Measurements from ENCODE around the gene OTUD4.

OTUD4 gene

GRCh38 chr4:145170223-145170622, 10.2 kb downstream of the OTUD4 start:
- Histone ChIP-seq H4K5ac (ENCODE audit: low read length) (no peak overlapping the region), H3K4me2 (ENCODE audit: low read length) (no peak overlapping the region), H3K27ac (ENCODE audit: low read depth, low read length) (no peak overlapping the region), H3K23ac (ENCODE audit: low read length) (no peak overlapping the region), H3K18ac (ENCODE audit: low read length) (no peak overlapping the region), H4K8ac (ENCODE audit: low read depth, low read length) (no peak overlapping the region), H3K4me1 (ENCODE audit: control insufficient read depth, low read depth, low read length) (no peaks in the 10 kb centered on the region), H3K36me3 (ENCODE audit: control insufficient read depth, insufficient read depth, low read length) (peaks cover 2% of the 10 kb centered on the region), H2BK5ac (ENCODE audit: low read length) (no peak overlapping the region), H3K9ac (ENCODE audit: low read length) (no peak overlapping the region), H2AK5ac (ENCODE audit: low read length) (no peak overlapping the region), H3K79me1 (ENCODE audit: low read length) (peaks cover 7% of the 10 kb centered on the region), H3K4me3 (ENCODE audit: low read length) (no peak overlapping the region), H2BK15ac (replicated peaks; ENCODE audit: low read depth) (no peak overlapping the region), H3K4ac (ENCODE audit: low read depth, low read length) (no peak overlapping the region), H3K56ac (ENCODE audit: low read length) (no peak overlapping the region), H2BK120ac (ENCODE audit: low read depth, low read length) (no peak overlapping the region), H3K79me2 (ENCODE audit: control insufficient read depth, insufficient read depth, low read length) (peaks cover 14% of the 10 kb centered on the region), H3K27me3 (ENCODE audit: insufficient read depth, low read length, poor library complexity) (no peaks in the 10 kb centered on the region)
- peak; percentile 74 for DNase-seq
- no CpG with 5 or more reads among the region's 1 CpG for WGBS (ENCODE audit: extremely low coverage, insufficient coverage, low lambda C conversion rate)

- DNase-seq, result no peak
- Histone ChIP-seq H3K56ac (ENCODE audit: low read length) (no peak overlapping the region), H3K4me2 (ENCODE audit: low read length) (no peak overlapping the region), H3K79me2 (ENCODE audit: control insufficient read depth, insufficient read depth, low read length) (peaks cover 5% of the 10 kb centered on the region), H4K5ac (ENCODE audit: low read length) (no peak overlapping the region), H3K18ac (ENCODE audit: low read length) (no peak overlapping the region), H3K27me3 (ENCODE audit: insufficient read depth, low read length, poor library complexity) (no peaks in the 10 kb centered on the region), H3K4ac (ENCODE audit: low read depth, low read length) (no peak overlapping the region), H3K79me1 (ENCODE audit: low read length) (peaks cover 7% of the 10 kb centered on the region), H3K4me1 (ENCODE audit: control insufficient read depth, low read depth, low read length) (no peaks in the 10 kb centered on the region), H3K23ac (ENCODE audit: low read length) (no peak overlapping the region), H2AK5ac (ENCODE audit: low read length) (no peak overlapping the region), H3K27ac (ENCODE audit: low read depth, low read length) (no peak overlapping the region), H3K9ac (ENCODE audit: low read length) (no peak overlapping the region), H3K36me3 (ENCODE audit: control insufficient read depth, insufficient read depth, low read length) (peaks cover 2% of the 10 kb centered on the region), H2BK120ac (ENCODE audit: low read depth, low read length) (no peak overlapping the region), H2BK5ac (ENCODE audit: low read length) (no peak overlapping the region), H3K4me3 (ENCODE audit: low read length) (no peak overlapping the region), H2BK15ac (replicated peaks; ENCODE audit: low read depth) (no peak overlapping the region), H4K8ac (ENCODE audit: low read depth, low read length) (no peak overlapping the region)
- WGBS (ENCODE audit: extremely low coverage, insufficient coverage, low lambda C conversion rate), result no CpG with 5 or more reads among the region's 2 CpGs
Measured at GRCh38 chr4:145168581-145169187, 11.7 kb downstream of the OTUD4 start.

GRCh38 chr4:145167887-145168286, 12.5 kb downstream of the OTUD4 start:
- Histone ChIP-seq H3K23ac (ENCODE audit: low read length) (no peak overlapping the region), H3K56ac (ENCODE audit: low read length) (no peak overlapping the region), H3K4me1 (ENCODE audit: control insufficient read depth, low read depth, low read length) (no peaks in the 10 kb centered on the region), H3K4ac (ENCODE audit: low read depth, low read length) (no peak overlapping the region), H3K9ac (ENCODE audit: low read length) (no peak overlapping the region), H3K27me3 (ENCODE audit: insufficient read depth, low read length, poor library complexity) (no peaks in the 10 kb centered on the region), H4K8ac (ENCODE audit: low read depth, low read length) (no peak overlapping the region), H3K36me3 (ENCODE audit: control insufficient read depth, insufficient read depth, low read length) (peaks cover 2% of the 10 kb centered on the region), H3K4me3 (ENCODE audit: low read length) (no peak overlapping the region), H3K18ac (ENCODE audit: low read length) (no peak overlapping the region), H3K27ac (ENCODE audit: low read depth, low read length) (no peak overlapping the region), H4K5ac (ENCODE audit: low read length) (no peak overlapping the region), H2BK120ac (ENCODE audit: low read depth, low read length) (no peak overlapping the region), H2AK5ac (ENCODE audit: low read length) (no peak overlapping the region), H3K79me1 (ENCODE audit: low read length) (peaks cover 7% of the 10 kb centered on the region), H3K79me2 (ENCODE audit: control insufficient read depth, insufficient read depth, low read length) (peaks cover 5% of the 10 kb centered on the region), H3K4me2 (ENCODE audit: low read length) (no peak overlapping the region), H2BK15ac (replicated peaks; ENCODE audit: low read depth) (no peak overlapping the region), H2BK5ac (ENCODE audit: low read length) (no peak overlapping the region)
- 100% methylated on average over 1 of the region's 2 CpGs for WGBS (ENCODE audit: extremely low coverage, insufficient coverage, low lambda C conversion rate)
- no peak for DNase-seq

GRCh38 chr4:145161549-145161948, 18.8 kb downstream of the OTUD4 start:
- H3K4me2 ChIP-seq (ENCODE audit: low read length), result no peak overlapping the region
- H3K79me2 ChIP-seq (ENCODE audit: control insufficient read depth, insufficient read depth, low read length), result peaks cover 2% of the 10 kb centered on the region
- H3K4ac ChIP-seq (ENCODE audit: low read depth, low read length), result no peak overlapping the region
- no peak overlapping the region for H3K56ac ChIP-seq (ENCODE audit: low read length)
- H2BK5ac ChIP-seq (ENCODE audit: low read length), result no peak overlapping the region
- no peak overlapping the region for H2BK15ac ChIP-seq (replicated peaks; ENCODE audit: low read depth)
- WGBS (ENCODE audit: extremely low coverage, insufficient coverage, low lambda C conversion rate), result no CpG with 5 or more reads among the region's 2 CpGs
- H3K4me3 ChIP-seq (ENCODE audit: low read length), result no peak overlapping the region
- H3K27ac ChIP-seq (ENCODE audit: low read depth, low read length), result no peak overlapping the region
- peaks cover 3% of the 10 kb centered on the region for H3K79me1 ChIP-seq (ENCODE audit: low read length)
- H3K36me3 ChIP-seq (ENCODE audit: control insufficient read depth, insufficient read depth, low read length), result peaks cover 2% of the 10 kb centered on the region
- no peaks in the 10 kb centered on the region for H3K27me3 ChIP-seq (ENCODE audit: insufficient read depth, low read length, poor library complexity)
- H2BK120ac ChIP-seq (ENCODE audit: low read depth, low read length), result no peak overlapping the region
- no peaks in the 10 kb centered on the region for H3K4me1 ChIP-seq (ENCODE audit: control insufficient read depth, low read depth, low read length)
- H4K8ac ChIP-seq (ENCODE audit: low read depth, low read length), result no peak overlapping the region
- no peak overlapping the region for H3K18ac ChIP-seq (ENCODE audit: low read length)
- H2AK5ac ChIP-seq (ENCODE audit: low read length), result no peak overlapping the region
- no peak overlapping the region for H3K9ac ChIP-seq (ENCODE audit: low read length)
- H3K23ac ChIP-seq (ENCODE audit: low read length), result no peak overlapping the region
- DNase-seq, result no peak
- H4K5ac ChIP-seq (ENCODE audit: low read length), result no peak overlapping the region

- H4K8ac ChIP-seq (ENCODE audit: low read depth, low read length), result no peak overlapping the region
- H3K79me1 ChIP-seq (ENCODE audit: low read length), result peaks cover 2% of the 10 kb centered on the region
- H2BK120ac ChIP-seq (ENCODE audit: low read depth, low read length), result no peak overlapping the region
- H2BK5ac ChIP-seq (ENCODE audit: low read length), result no peak overlapping the region
- H3K36me3 ChIP-seq (ENCODE audit: control insufficient read depth, insufficient read depth, low read length), result peaks cover 2% of the 10 kb centered on the region
- no peak overlapping the region for H3K9ac ChIP-seq (ENCODE audit: low read length)
- no peak overlapping the region for H3K56ac ChIP-seq (ENCODE audit: low read length)
- no peak for DNase-seq
- no peak overlapping the region for H3K4me3 ChIP-seq (ENCODE audit: low read length)
- no peak overlapping the region for H3K27ac ChIP-seq (ENCODE audit: low read depth, low read length)
- H3K79me2 ChIP-seq (ENCODE audit: control insufficient read depth, insufficient read depth, low read length), result peaks cover 2% of the 10 kb centered on the region
- WGBS (ENCODE audit: extremely low coverage, insufficient coverage, low lambda C conversion rate), result no CpG with 5 or more reads among the region's 2 CpGs
- no peak overlapping the region for H4K5ac ChIP-seq (ENCODE audit: low read length)
- no peaks in the 10 kb centered on the region for H3K27me3 ChIP-seq (ENCODE audit: insufficient read depth, low read length, poor library complexity)
- H3K23ac ChIP-seq (ENCODE audit: low read length), result no peak overlapping the region
- H2AK5ac ChIP-seq (ENCODE audit: low read length), result no peak overlapping the region
- H3K18ac ChIP-seq (ENCODE audit: low read length), result no peak overlapping the region
- H2BK15ac ChIP-seq (replicated peaks; ENCODE audit: low read depth), result no peak overlapping the region
- no peak overlapping the region for H3K4me2 ChIP-seq (ENCODE audit: low read length)
- no peak overlapping the region for H3K4ac ChIP-seq (ENCODE audit: low read depth, low read length)
- H3K4me1 ChIP-seq (ENCODE audit: control insufficient read depth, low read depth, low read length), result no peaks in the 10 kb centered on the region
Measured at GRCh38 chr4:145156986-145157385, 23.4 kb downstream of the OTUD4 start.

GRCh38 chr4:145155268-145155870, 25.0 kb downstream of the OTUD4 start:
- Histone ChIP-seq H4K5ac (ENCODE audit: low read length) (no peak overlapping the region), H3K4me1 (ENCODE audit: control insufficient read depth, low read depth, low read length) (no peaks in the 10 kb centered on the region), H3K36me3 (ENCODE audit: control insufficient read depth, insufficient read depth, low read length) (no peaks in the 10 kb centered on the region), H3K18ac (ENCODE audit: low read length) (no peak overlapping the region), H4K8ac (ENCODE audit: low read depth, low read length) (no peak overlapping the region), H2BK15ac (replicated peaks; ENCODE audit: low read depth) (no peak overlapping the region), H2BK120ac (ENCODE audit: low read depth, low read length) (no peak overlapping the region), H3K27me3 (ENCODE audit: insufficient read depth, low read length, poor library complexity) (no peaks in the 10 kb centered on the region), H3K9ac (ENCODE audit: low read length) (no peak overlapping the region), H2AK5ac (ENCODE audit: low read length) (no peak overlapping the region), H3K4me3 (ENCODE audit: low read length) (no peak overlapping the region), H2BK5ac (ENCODE audit: low read length) (no peak overlapping the region), H3K27ac (ENCODE audit: low read depth, low read length) (no peak overlapping the region), H3K79me2 (ENCODE audit: control insufficient read depth, insufficient read depth, low read length) (peaks cover 2% of the 10 kb centered on the region), H3K4me2 (ENCODE audit: low read length) (no peak overlapping the region), H3K79me1 (ENCODE audit: low read length) (peaks cover 2% of the 10 kb centered on the region), H3K23ac (ENCODE audit: low read length) (no peak overlapping the region), H3K4ac (ENCODE audit: low read depth, low read length) (no peak overlapping the region), H3K56ac (ENCODE audit: low read length) (no peak overlapping the region)
- WGBS (ENCODE audit: extremely low coverage, insufficient coverage, low lambda C conversion rate), result no CpG with 5 or more reads among the region's 2 CpGs
- DNase-seq, result no peak
